ENCODE measurements around the gene BCL2L12.

BCL2L12 gene

GRCh38 chr19:49646586-49646985, 19.1 kb upstream of the BCL2L12 start:
- H3K36me3 ChIP-seq (ENCODE audit: control insufficient read depth, insufficient read depth, low read length): peaks cover 23% of the 10 kb centered on the region
- no peak for DNase-seq (ENCODE audit: extremely low read depth, insufficient read length)
- TF ChIP-seq, protein P1, sequence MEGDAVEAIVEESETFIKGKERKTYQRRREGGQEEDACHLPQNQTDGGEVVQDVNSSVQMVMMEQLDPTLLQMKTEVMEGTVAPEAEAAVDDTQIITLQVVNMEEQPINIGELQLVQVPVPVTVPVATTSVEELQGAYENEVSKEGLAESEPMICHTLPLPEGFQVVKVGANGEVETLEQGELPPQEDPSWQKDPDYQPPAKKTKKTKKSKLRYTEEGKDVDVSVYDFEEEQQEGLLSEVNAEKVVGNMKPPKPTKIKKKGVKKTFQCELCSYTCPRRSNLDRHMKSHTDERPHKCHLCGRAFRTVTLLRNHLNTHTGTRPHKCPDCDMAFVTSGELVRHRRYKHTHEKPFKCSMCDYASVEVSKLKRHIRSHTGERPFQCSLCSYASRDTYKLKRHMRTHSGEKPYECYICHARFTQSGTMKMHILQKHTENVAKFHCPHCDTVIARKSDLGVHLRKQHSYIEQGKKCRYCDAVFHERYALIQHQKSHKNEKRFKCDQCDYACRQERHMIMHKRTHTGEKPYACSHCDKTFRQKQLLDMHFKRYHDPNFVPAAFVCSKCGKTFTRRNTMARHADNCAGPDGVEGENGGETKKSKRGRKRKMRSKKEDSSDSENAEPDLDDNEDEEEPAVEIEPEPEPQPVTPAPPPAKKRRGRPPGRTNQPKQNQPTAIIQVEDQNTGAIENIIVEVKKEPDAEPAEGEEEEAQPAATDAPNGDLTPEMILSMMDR (IDR thresholded peaks at IDR 0.05; ENCODE audit: insufficient read depth, low read length, poor library complexity, severe bottlenecking): no peak
- H3K4me3 ChIP-seq (replicated peaks; ENCODE audit: low read depth, low read length): no peak overlapping the region
- H3K27me3 ChIP-seq (replicated peaks; ENCODE audit: control insufficient read depth, insufficient read depth, low read length): no peaks in the 10 kb centered on the region

GRCh38 chr19:49651029-49651819, 14.5 kb upstream of the BCL2L12 start:
- TF ChIP-seq, protein P1 (IDR thresholded peaks at IDR 0.05; ENCODE audit: insufficient read depth, low read length, poor library complexity, severe bottlenecking): no peak
- no peak overlapping the region for H3K4me3 ChIP-seq (replicated peaks; ENCODE audit: low read depth, low read length)
- DNase-seq (ENCODE audit: extremely low read depth, insufficient read length): no peak
- peaks cover 37% of the 10 kb centered on the region for H3K36me3 ChIP-seq (ENCODE audit: control insufficient read depth, insufficient read depth, low read length)
- no peaks in the 10 kb centered on the region for H3K27me3 ChIP-seq (replicated peaks; ENCODE audit: control insufficient read depth, insufficient read depth, low read length)

- TF ChIP-seq, protein P1 (IDR thresholded peaks at IDR 0.05; ENCODE audit: insufficient read depth, low read length, poor library complexity, severe bottlenecking): no peak
- H3K4me3 ChIP-seq (replicated peaks; ENCODE audit: low read depth, low read length): no peak overlapping the region
- no peak for DNase-seq (ENCODE audit: extremely low read depth, insufficient read length)
- H3K36me3 ChIP-seq (ENCODE audit: control insufficient read depth, insufficient read depth, low read length): peaks cover 38% of the 10 kb centered on the region
- no peaks in the 10 kb centered on the region for H3K27me3 ChIP-seq (replicated peaks; ENCODE audit: control insufficient read depth, insufficient read depth, low read length)
Measured at GRCh38 chr19:49651820-49652550, 13.7 kb upstream of the BCL2L12 start.

DNA sequence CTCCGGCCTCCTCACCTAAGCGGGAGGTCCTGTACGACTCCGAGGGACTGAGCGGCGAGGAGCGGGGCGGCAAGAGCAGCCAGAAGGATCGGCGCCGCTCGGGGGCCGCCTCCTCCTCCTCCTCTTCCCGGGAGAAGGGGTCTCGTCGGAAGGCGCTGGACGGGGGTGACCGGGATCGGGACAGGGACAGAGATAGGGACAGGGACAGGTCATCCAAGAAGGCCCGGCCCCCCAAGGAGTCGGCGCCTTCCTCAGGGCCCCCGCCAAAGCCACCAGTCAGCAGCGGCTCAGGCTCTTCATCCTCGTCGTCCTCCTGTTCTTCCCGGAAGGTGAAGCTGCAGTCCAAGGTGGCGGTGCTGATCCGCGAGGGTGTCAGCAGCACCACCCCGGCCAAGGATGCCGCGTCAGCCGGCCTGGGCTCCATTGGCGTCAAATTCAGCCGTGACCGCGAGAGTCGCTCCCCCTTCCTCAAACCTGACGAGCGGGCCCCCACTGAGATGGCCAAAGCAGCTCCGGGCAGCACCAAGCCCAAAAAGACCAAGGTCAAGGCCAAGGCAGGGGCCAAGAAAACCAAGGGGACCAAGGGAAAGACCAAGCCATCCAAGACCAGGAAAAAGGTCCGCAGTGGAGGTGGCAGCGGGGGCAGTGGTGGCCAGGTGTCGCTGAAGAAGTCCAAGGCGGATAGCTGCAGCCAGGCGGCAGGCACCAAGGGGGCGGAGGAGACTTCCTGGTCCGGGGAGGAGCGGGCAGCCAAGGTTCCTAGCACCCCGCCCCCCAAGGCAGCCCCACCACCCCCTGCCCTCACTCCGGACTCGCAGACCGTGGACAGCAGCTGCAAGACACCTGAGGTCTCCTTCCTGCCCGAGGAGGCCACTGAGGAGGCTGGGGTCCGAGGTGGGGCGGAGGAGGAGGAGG, 12.9 kb upstream of the BCL2L12 start:
- Histone ChIP-seq H3K4me3 (replicated peaks; ENCODE audit: low read depth, low read length) (no peak overlapping the region), H3K36me3 (ENCODE audit: control insufficient read depth, insufficient read depth, low read length) (peaks cover 41% of the 10 kb centered on the region), H3K27me3 (replicated peaks; ENCODE audit: control insufficient read depth, insufficient read depth, low read length) (no peaks in the 10 kb centered on the region)
- DNase-seq (ENCODE audit: extremely low read depth, insufficient read length): no peak
- TF ChIP-seq, protein P1 (IDR thresholded peaks at IDR 0.05; ENCODE audit: insufficient read depth, low read length, poor library complexity, severe bottlenecking): no peak

GRCh38 chr19:49653466-49653806, 12.3 kb upstream of the BCL2L12 start:
- H3K27me3 ChIP-seq (replicated peaks; ENCODE audit: control insufficient read depth, insufficient read depth, low read length): no peaks in the 10 kb centered on the region
- H3K4me3 ChIP-seq (replicated peaks; ENCODE audit: low read depth, low read length): no peak overlapping the region
- TF ChIP-seq, protein P1 (IDR thresholded peaks at IDR 0.05; ENCODE audit: insufficient read depth, low read length, poor library complexity, severe bottlenecking): no peak
- no peak for DNase-seq (ENCODE audit: extremely low read depth, insufficient read length)
- peaks cover 46% of the 10 kb centered on the region for H3K36me3 ChIP-seq (ENCODE audit: control insufficient read depth, insufficient read depth, low read length)
